SU-DHL-6 (cell line): ENCODE results near the gene LIG3.

Experiments
- H2AFZ ChIP-seq: fragments of 200-600 bp; sonication (generic); 2 replicates; pipeline ENCODE4 v1.6.1; 2014; ENCODE audit warnings: low read depth, mild to moderate bottlenecking, moderate library complexity, mixed read lengths, antibody characterized with exemption, low read length; ENCODE audit not compliant: severe bottlenecking
- H3F3A ChIP-seq: fragments of 200-600 bp; shearing (Covaris generic); 2 replicates; pipeline ENCODE4 v1.6.0; 2016; ENCODE audit warnings: antibody characterized with exemption, mild to moderate bottlenecking; ENCODE audit not compliant: insufficient read depth
- H3K27ac ChIP-seq: fragments of 200-600 bp; sonication (generic); 2 replicates; pipeline ENCODE4 v1.5.1; 2016; ENCODE audit warnings: low read depth, mild to moderate bottlenecking, low read length, moderate library complexity, mixed read lengths
- H3K27me3 ChIP-seq: fragments of 200-600 bp; sonication (generic), shearing (Covaris generic); 2 replicates; pipeline ENCODE4 v1.6.0; 2014; ENCODE audit warnings: mild to moderate bottlenecking, low read length
- H3K36me3 ChIP-seq: fragments of 200-600 bp; sonication (generic); 2 replicates; pipeline ENCODE4 v1.6.1; 2014; ENCODE audit warnings: mild to moderate bottlenecking, low read length, mixed read lengths
- H3K4me2 ChIP-seq: fragments of 300-600, 200-600 bp; shearing (Covaris generic), sonication (generic); 2 replicates; pipeline ENCODE4 v1.6.0; 2014; ENCODE audit warnings: low read length, low read depth, mild to moderate bottlenecking; ENCODE audit not compliant: poor library complexity, severe bottlenecking
- H3K4me3 ChIP-seq: fragments of 200-600 bp; sonication (generic); 2 replicates; pipeline ENCODE4 v1.5.1; 2014; ENCODE audit warnings: antibody characterized with exemption, low read length, mild to moderate bottlenecking, mixed read lengths; ENCODE audit not compliant: insufficient read depth, poor library complexity, severe bottlenecking
- H3K79me2 ChIP-seq: fragments of 200-600 bp; sonication (generic); 2 replicates; pipeline ENCODE4 v1.6.1; 2014; ENCODE audit warnings: mild to moderate bottlenecking, low read length, moderate library complexity; ENCODE audit not compliant: insufficient read depth
- H3K9ac ChIP-seq: fragments of 200-600 bp; sonication (generic); 2 replicates; pipeline ENCODE4 v1.7.0; 2014; ENCODE audit warnings: mild to moderate bottlenecking, low read length
- H3K9me2 ChIP-seq: fragments of 200-600 bp; sonication (generic); replicated peaks from 2 replicates; pipeline ENCODE4 v1.6.1; 2014; ENCODE audit warnings: low read length; ENCODE audit not compliant: insufficient read depth
- H3K9me3 ChIP-seq: fragments of 200-600 bp; sonication (generic); 2 replicates; pipeline ENCODE4 v1.6.1; 2014; ENCODE audit warnings: low read length, mixed read lengths; ENCODE audit not compliant: insufficient read depth
- H4K20me1 ChIP-seq: fragments of 200-600 bp; sonication (generic); 2 replicates; pipeline ENCODE4 v1.6.1; 2014; ENCODE audit warnings: low read depth, mild to moderate bottlenecking, antibody characterized with exemption, low read length, moderate library complexity, mixed read lengths
- EZH2phosphoT487 ChIP-seq: fragments of 200-600 bp; sonication (generic), shearing (Covaris generic); conservative IDR thresholded peaks from 2 replicates; pipeline ENCODE4 v1.6.1; 2018; ENCODE audit warnings: mild to moderate bottlenecking, antibody characterized with exemption, low read length, moderate library complexity, mixed read lengths
- TF ChIP-seq, protein P1 (sequence below): fragments of 200-600 bp; sonication (generic); IDR thresholded peaks from one replicate; pipeline ENCODE4 v1.5.1; 2017; ENCODE audit warnings: antibody characterized with exemption, mild to moderate bottlenecking, low read length, moderate library complexity; ENCODE audit not compliant: insufficient read depth, poor library complexity, severe bottlenecking

The LIG3 gene

GRCh38 chr17:35052780-35053179, 72.5 kb downstream of the LIG3 start:
- Histone ChIP-seq H3F3A (no peaks in the 10 kb centered on the region), H3K27me3 (no peaks in the 10 kb centered on the region), H3K27ac (no peak overlapping the region), H3K9me3 (no peaks in the 10 kb centered on the region), H3K9ac (no peak overlapping the region), H3K79me2 (no peaks in the 10 kb centered on the region), H3K4me3 (no peak overlapping the region), H2AFZ (no peak overlapping the region), H4K20me1 (no peaks in the 10 kb centered on the region), H3K36me3 (no peaks in the 10 kb centered on the region), H3K4me2 (no peak overlapping the region), H3K9me2 (no peaks in the 10 kb centered on the region)
- no peak for TF ChIP-seq EZH2phosphoT487
- TF ChIP-seq, protein P1, sequence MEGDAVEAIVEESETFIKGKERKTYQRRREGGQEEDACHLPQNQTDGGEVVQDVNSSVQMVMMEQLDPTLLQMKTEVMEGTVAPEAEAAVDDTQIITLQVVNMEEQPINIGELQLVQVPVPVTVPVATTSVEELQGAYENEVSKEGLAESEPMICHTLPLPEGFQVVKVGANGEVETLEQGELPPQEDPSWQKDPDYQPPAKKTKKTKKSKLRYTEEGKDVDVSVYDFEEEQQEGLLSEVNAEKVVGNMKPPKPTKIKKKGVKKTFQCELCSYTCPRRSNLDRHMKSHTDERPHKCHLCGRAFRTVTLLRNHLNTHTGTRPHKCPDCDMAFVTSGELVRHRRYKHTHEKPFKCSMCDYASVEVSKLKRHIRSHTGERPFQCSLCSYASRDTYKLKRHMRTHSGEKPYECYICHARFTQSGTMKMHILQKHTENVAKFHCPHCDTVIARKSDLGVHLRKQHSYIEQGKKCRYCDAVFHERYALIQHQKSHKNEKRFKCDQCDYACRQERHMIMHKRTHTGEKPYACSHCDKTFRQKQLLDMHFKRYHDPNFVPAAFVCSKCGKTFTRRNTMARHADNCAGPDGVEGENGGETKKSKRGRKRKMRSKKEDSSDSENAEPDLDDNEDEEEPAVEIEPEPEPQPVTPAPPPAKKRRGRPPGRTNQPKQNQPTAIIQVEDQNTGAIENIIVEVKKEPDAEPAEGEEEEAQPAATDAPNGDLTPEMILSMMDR = no peak

GRCh38 chr17:35053204-35053603, 72.9 kb downstream of the LIG3 start:
- Histone ChIP-seq H2AFZ (no peak overlapping the region), H3K4me3 (no peak overlapping the region), H3K9ac (no peak overlapping the region), H3K36me3 (no peaks in the 10 kb centered on the region), H3K9me3 (no peaks in the 10 kb centered on the region), H3K27me3 (no peaks in the 10 kb centered on the region), H3K79me2 (no peaks in the 10 kb centered on the region), H3K27ac (no peak overlapping the region), H4K20me1 (no peaks in the 10 kb centered on the region), H3K9me2 (no peaks in the 10 kb centered on the region), H3K4me2 (no peak overlapping the region), H3F3A (no peaks in the 10 kb centered on the region)
- TF ChIP-seq EZH2phosphoT487 = no peak
- TF ChIP-seq, protein P1 = no peak

- Histone ChIP-seq H2AFZ (no peak overlapping the region), H4K20me1 (no peaks in the 10 kb centered on the region), H3K4me3 (no peak overlapping the region), H3K9ac (no peak overlapping the region), H3K9me3 (no peaks in the 10 kb centered on the region), H3K79me2 (no peaks in the 10 kb centered on the region), H3K36me3 (no peaks in the 10 kb centered on the region), H3K4me2 (no peak overlapping the region), H3K27me3 (no peaks in the 10 kb centered on the region), H3K27ac (no peak overlapping the region), H3K9me2 (no peaks in the 10 kb centered on the region), H3F3A (no peaks in the 10 kb centered on the region)
- TF ChIP-seq, protein P1 = no peak
- TF ChIP-seq EZH2phosphoT487 = no peak
These were observed 75.7 kb downstream of the LIG3 start for GRCh38 chr17:35056013-35056412.
